GM21723 (cell line): Measurements from ENCODE around the gene FES.

Experiments
- ATAC-seq: cut with Tn5 transposase; IDR thresholded peaks from one replicate; pipeline ENCODE4 v1.9.1; 2021; ENCODE audit warnings: mild to moderate bottlenecking, moderate library complexity; ENCODE audit not compliant: unreplicated experiment

FES gene

DNA sequence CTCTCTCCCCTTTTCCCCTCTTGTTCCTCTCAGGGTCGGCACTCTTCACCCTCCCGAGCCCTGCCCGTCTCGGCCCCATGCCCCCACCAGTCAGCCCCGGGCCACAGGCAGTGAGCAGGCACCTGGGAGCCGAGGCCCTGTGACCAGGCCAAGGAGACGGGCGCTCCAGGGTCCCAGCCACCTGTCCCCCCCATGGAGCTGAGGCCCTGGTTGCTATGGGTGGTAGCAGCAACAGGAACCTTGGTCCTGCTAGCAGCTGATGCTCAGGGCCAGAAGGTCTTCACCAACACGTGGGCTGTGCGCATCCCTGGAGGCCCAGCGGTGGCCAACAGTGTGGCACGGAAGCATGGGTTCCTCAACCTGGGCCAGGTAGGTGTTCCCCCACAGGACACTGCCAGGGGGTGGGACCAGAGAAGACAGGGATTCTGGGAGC is 8.7 kb upstream of the FES start:
- ATAC-seq, result no peak

DNA sequence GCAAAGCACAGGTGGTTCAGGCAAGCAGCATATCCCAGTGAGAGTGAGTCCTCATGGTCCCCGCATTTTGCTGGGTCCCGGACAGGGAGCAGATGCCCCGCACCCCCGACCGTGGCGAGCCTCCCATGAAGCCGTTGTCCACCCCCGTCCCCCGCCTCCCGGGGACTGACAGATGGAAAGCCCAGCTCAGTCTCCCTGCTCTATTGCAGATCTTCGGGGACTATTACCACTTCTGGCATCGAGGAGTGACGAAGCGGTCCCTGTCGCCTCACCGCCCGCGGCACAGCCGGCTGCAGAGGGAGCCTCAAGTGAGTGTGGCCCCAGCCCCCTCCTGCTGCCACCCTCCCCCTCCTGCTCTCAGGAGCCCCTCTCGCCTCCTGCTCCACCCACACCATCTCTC is 8.3 kb upstream of the FES start:
- no peak for ATAC-seq

DNA sequence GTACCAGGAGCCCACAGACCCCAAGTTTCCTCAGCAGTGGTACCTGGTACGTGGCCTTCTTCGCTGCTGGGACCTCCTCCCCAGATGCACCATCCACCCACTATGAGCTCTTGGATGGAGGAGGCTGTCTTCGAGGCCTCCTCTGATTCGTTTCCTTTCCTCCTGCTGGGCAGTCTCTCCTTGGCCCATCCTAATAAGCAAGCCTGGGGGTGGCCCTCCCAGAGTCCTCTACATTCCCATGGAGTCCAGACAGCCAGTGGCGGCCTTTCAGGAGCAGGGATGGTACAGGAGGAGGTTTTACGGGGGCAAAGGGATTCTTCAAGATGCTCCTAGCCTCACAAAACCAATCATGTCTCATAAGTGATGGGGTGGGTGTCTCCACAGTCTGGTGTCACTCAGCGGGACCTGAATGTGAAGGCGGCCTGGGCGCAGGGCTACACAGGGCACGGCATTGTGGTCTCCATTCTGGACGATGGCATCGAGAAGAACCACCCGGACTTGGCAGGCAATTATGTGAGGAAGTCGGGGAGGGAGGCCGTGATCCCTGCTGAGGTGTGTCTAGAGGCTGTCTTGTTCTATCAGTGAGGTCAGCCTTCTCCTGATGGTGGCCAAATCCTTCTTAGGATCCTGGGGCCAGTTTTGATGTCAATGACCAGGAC is 7.7 kb upstream of the FES start:
- no peak for ATAC-seq

DNA sequence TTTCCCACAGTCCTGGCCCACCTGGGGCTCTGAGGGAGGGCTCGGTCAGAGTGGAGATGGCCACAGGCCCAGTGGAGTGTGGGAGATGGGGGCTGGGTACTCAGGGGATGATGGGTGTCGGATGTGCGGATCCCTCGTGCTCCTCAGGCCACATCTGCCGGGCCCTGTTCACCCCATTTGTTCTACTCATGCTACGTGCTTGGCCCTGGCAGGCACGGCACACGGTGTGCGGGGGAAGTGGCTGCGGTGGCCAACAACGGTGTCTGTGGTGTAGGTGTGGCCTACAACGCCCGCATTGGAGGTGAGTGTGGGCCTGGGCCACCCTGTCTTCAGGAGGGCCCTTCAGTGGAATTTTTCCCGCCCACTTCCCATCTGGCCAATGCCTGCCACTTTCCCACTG is 7.0 kb upstream of the FES start:
- no peak for ATAC-seq

DNA sequence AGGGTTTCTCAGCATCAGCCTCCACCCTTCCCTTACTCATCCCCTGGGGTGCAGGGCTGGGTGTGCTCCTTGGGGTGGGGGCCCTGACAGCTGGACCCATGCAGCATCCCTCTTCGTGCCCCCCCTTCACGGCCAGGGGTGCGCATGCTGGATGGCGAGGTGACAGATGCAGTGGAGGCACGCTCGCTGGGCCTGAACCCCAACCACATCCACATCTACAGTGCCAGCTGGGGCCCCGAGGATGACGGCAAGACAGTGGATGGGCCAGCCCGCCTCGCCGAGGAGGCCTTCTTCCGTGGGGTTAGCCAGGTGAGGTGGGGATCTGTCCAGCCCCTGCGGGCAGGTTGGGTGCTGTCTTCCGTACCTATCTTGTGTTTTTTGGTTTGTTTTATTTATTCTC is 6.3 kb upstream of the FES start:
- no peak for ATAC-seq

DNA sequence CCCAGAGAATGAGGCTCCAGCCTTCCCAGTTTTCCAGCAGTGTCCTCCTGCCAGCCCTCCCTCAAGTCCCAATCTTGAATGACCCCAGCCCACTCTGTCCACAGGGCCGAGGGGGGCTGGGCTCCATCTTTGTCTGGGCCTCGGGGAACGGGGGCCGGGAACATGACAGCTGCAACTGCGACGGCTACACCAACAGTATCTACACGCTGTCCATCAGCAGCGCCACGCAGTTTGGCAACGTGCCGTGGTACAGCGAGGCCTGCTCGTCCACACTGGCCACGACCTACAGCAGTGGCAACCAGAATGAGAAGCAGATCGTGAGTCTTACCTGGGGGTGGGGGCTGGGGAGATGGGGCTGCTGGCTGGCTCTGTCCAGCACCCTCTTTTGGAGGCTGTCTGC is 5.6 kb upstream of the FES start:
- ATAC-seq, result no peak

DNA sequence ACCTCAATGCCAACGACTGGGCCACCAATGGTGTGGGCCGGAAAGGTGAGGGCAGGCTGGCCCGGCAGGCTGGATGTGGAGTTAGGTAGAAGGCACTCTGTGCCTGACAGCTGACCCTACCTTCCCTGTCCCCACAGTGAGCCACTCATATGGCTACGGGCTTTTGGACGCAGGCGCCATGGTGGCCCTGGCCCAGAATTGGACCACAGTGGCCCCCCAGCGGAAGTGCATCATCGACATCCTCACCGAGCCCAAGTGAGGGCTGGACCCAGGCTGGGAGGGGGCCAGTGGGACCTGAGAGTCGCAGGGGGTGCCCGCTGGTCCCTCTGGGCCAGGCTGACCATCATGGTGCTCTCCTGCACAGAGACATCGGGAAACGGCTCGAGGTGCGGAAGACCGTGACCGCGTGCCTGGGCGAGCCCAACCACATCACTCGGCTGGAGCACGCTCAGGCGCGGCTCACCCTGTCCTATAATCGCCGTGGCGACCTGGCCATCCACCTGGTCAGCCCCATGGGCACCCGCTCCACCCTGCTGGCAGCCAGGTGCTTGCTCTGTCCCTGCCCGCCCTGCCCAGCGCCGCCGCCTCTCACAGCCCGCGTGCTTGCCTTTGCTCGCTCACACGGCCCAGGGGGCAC is 4.5 kb upstream of the FES start:
- no peak for ATAC-seq

DNA sequence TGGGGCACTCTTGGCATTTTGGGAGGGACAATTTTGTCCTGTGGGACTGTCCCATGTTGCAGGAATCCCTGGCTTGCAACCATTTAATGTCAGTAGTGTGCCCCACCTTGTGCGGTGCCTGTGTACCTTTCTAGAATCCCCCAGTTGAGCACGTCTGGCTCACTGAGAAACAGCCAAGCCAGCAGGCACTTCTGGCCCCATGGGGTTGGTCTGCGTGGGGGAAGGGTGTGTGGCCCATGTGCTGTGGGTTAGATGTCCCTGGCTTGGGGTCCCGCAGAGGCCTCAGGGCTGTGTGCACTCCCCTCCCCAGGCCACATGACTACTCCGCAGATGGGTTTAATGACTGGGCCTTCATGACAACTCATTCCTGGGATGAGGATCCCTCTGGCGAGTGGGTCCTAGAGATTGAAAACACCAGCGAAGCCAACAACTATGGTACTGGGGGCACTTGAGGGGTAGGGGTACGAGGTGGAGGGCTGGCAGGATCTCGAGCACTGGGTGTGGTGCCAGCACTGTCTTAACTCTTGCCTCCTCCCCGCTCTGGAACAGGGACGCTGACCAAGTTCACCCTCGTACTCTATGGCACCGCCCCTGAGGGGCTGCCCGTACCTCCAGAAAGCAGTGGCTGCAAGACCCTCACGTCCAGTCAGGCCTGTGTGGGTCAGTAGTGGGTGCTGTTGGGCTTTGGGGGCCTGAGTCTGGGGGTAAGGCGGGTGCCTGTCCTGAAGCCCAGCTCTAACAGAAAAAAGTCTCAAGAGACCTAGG is 3.7 kb upstream of the FES start:
- no peak for ATAC-seq

DNA sequence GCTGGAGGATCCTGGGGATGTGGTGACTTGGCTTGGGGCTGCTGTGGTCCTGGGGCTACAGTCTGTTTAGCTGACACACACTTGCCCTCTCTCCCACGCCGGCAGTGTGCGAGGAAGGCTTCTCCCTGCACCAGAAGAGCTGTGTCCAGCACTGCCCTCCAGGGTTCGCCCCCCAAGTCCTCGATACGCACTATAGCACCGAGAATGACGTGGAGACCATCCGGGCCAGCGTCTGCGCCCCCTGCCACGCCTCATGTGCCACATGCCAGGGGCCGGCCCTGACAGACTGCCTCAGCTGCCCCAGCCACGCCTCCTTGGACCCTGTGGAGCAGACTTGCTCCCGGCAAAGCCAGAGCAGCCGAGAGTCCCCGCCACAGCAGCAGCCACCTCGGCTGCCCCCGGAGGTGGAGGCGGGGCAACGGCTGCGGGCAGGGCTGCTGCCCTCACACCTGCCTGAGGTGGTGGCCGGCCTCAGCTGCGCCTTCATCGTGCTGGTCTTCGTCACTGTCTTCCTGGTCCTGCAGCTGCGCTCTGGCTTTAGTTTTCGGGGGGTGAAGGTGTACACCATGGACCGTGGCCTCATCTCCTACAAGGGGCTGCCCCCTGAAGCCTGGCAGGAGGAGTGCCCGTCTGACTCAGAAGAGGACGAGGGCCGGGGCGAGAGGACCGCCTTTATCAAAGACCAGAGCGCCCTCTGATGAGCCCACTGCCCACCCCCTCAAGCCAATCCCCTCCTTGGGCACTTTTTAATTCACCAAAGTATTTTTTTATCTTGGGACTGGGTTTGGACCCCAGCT is 2.9 kb upstream of the FES start:
- no peak for ATAC-seq

DNA sequence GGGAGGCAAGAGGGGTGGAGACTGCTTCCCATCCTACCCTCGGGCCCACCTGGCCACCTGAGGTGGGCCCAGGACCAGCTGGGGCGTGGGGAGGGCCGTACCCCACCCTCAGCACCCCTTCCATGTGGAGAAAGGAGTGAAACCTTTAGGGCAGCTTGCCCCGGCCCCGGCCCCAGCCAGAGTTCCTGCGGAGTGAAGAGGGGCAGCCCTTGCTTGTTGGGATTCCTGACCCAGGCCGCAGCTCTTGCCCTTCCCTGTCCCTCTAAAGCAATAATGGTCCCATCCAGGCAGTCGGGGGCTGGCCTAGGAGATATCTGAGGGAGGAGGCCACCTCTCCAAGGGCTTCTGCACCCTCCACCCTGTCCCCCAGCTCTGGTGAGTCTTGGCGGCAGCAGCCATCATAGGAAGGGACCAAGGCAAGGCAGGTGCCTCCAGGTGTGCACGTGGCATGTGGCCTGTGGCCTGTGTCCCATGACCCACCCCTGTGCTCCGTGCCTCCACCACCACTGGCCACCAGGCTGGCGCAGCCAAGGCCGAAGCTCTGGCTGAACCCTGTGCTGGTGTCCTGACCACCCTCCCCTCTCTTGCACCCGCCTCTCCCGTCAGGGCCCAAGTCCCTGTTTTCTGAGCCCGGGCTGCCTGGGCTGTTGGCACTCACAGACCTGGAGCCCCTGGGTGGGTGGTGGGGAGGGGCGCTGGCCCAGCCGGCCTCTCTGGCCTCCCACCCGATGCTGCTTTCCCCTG is 2.2 kb upstream of the FES start:
- no peak for ATAC-seq

DNA sequence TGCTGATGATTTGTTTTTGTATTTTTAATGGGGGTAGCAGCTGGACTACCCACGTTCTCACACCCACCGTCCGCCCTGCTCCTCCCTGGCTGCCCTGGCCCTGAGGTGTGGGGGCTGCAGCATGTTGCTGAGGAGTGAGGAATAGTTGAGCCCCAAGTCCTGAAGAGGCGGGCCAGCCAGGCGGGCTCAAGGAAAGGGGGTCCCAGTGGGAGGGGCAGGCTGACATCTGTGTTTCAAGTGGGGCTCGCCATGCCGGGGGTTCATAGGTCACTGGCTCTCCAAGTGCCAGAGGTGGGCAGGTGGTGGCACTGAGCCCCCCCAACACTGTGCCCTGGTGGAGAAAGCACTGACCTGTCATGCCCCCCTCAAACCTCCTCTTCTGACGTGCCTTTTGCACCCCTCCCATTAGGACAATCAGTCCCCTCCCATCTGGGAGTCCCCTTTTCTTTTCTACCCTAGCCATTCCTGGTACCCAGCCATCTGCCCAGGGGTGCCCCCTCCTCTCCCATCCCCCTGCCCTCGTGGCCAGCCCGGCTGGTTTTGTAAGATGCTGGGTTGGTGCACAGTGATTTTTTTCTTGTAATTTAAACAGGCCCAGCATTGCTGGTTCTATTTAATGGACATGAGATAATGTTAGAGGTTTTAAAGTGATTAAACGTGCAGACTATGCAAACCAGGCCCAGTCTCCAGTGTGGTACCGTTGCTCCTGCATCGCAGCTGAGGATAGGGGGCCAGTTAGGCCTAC is 1.4 kb upstream of the FES start:
- ATAC-seq, result no peak

DNA sequence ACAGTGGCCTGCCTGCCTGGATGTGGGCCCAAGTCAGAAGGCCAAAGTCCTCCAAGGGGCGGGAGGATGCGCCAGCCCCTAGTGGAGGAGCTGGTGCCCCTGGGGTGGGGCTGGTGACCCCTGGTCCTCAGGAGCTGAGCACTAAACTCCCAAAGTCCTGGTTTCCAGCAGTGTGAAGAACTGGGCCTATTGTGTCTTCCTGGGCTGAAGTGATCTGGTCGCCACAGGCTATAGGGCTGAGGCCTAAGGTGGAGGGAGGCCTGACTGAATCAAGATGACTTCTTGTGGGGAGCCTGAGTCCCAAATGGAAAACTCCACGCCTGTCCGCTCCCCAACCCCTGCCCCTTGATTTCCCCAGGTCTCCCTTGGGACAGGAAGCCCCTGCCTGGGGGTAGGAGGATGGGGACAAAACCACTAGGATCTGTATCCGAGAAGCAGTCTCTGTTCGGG is 753 bp upstream of the FES start:
- no peak for ATAC-seq

DNA sequence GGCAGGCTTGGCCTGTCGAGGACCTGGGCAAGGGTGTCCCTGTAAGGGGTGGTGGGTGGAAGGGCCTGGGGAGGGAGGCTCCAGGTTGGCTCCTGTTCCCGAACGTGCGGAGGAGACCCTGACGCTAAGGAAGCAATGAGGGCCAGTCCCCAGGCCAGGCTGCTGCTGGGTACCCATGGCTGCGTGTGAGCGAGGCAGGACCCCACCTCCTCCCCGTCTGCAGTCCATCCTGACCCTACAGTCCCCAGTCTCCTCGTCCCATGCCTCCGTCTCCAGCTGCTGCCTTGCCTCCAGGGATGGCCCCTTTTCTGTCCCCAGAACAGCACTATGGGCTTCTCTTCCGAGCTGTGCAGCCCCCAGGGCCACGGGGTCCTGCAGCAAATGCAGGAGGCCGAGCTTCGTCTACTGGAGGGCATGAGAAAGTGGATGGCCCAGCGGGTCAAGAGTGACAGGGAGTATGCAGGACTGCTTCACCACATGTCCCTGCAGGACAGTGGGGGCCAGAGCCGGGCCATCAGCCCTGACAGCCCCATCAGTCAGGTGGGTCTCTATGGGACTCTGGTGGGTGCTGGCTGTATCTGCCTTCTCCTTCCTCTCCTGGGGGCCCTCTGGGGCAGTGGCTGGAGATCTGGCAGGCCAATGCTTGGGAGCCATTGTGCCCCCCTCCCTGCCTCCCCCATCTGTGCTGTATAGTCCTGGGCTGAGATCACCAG is 571 bp downstream of the FES start:
- no peak for ATAC-seq

DNA sequence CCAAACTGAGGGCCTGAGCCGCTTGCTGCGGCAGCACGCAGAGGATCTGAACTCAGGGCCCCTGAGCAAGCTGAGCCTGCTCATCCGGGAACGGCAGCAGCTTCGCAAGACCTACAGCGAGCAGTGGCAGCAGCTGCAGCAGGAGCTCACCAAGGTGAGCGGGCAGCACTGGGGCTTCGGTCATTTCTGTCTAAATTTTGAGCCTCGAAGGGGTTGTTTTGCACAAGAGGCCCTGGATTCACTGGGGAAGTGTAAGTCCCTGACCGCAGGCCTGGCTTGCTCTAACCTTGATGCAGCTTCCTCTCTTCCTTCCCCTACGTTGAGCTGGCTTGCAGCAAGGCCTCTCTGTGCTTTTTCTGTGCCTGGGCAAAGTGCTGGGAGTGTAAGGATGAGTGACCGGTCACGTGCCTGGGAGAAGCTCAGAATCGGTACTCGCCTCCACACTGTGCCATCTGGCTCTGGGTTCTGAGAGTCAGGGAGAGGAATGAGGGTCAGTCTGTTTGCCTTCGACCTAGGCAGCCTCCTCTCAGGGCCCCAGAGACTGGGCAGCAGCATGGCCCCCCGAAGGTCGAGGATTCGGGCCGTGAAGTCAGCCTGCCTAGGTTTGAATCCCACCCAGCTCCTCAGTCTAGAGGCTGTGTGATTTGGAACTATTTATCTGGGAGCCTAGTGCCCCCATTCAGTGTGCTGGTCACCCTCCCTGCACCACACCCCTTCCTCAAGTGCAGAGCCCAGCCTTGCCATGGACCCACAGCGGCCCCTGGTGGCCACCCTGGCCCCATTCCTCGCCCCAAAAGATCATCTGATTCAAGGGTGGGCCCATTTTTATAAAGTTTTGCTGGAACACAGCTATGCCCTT is 1.4 kb downstream of the FES start:
- peak; percentile 52 for ATAC-seq

DNA sequence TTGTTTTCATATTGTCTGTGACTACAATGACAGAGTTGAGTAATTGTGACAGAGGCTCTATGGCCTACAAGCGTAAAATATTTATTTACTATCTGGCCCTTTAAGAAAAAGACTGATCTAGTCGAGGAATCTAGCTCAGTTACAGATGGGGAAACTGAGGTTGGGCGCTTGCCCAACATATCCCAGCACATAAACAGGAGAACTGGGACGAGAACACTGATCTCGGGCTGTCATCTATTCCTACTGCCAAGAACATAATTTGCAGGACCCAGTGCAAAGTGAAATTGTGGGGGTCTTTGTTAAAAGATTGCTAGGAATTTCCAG is 1.9 kb downstream of the FES start:
- ATAC-seq, result no peak

DNA sequence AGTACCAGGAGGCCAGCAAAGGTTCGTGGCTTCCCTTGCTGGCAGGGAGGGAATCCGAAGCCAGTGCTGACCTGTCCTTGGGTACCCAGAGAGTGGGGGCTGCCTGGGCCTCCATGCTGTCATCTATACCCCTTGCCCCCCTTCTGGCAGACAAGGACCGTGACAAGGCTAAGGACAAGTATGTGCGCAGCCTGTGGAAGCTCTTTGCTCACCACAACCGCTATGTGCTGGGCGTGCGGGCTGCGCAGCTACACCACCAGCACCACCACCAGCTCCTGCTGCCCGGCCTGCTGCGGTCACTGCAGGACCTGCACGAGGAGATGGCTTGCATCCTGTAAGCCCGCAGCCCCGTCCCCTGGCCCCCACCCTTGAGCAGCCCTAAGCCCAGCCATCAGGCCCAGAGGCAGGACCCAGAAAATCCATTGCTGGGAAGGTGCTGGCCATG is 2.8 kb downstream of the FES start:
- no peak for ATAC-seq

DNA sequence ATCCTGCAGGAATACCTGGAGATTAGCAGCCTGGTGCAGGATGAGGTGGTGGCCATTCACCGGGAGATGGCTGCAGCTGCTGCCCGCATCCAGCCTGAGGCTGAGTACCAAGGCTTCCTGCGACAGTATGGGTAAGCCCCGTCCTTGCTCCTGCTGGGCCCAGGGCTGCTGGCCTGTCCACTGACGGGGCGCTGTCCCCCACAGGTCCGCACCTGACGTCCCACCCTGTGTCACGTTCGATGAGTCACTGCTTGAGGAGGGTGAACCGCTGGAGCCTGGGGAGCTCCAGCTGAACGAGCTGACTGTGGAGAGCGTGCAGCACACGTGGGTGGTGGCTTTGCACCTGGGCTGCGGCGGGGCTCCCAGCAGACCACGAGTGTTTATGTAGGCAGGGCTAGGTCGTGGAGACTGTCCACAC is 5.0 kb downstream of the FES start:
- ATAC-seq, result no peak

DNA sequence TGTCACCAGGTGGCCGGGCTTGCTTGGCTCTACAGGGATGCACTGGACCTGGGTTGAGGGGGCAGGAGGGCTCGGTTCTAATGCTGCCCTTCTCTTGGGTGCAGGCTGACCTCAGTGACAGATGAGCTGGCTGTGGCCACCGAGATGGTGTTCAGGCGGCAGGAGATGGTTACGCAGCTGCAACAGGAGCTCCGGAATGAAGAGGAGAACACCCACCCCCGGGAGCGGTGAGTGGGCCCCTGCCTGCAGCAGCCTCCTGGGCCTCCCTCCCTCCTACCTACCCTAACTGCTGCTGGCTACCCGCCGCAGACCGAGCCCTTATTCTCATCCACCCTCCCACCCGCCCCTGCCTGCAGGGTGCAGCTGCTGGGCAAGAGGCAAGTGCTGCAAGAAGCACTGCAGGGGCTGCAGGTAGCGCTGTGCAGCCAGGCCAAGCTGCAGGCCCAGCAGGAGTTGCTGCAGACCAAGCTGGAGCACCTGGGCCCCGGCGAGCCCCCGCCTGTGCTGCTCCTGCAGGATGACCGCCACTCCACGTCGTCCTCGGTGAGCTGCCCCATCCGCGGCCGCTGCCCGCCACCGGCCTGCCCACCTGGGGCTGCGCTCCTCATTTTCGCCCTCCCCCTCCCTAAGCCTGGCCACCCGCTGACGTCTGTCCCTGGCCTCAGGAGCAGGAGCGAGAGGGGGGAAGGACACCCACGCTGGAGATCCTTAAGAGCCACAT is 5.6 kb downstream of the FES start:
- no peak for ATAC-seq
